Ovary (tissue), 9 donors: ENCODE results near the gene GLYR1. TPM values are rescaled to one million over a fixed set of nuclear protein-coding genes. Genes with fewer than 3 reads are reported as not detected.

Experiments
- DNase-seq, 5 donors: peaks; one replicate each; pipeline ENCODE4 v3.0.0-alpha.2; 2019 to 2020
- H3K27ac ChIP-seq, 2 donors: fragments of 200-600 bp; one replicate each; pipeline versions ENCODE4 v1.5.1 to v1.8.0; 2019 to 2022
- H3K27me3 ChIP-seq: fragments of 200-600 bp; one replicate; pipeline ENCODE4 v1.8.0; 2022
- H3K36me3 ChIP-seq: fragments of 200-600 bp; sonication (generic); one replicate; pipeline ENCODE4 v1.5.1; 2019
- H3K4me1 ChIP-seq: one replicate; pipeline ENCODE4 v1.8.1; 2013; ENCODE audit warnings: mild to moderate bottlenecking, moderate library complexity; ENCODE audit not compliant: insufficient read depth
- H3K4me3 ChIP-seq: fragments of 200-600 bp; sonication (generic); one replicate; pipeline ENCODE4 v1.5.1; 2017
- H3K9me3 ChIP-seq, 2 donors: fragments of 200-600 bp in 1 of 2; sonication (generic) in 1 of 2; one replicate each; pipeline versions ENCODE4 v1.5.1 to v1.8.1; 2013 to 2019; ENCODE audit warnings: mild to moderate bottlenecking in 1 of 2, moderate library complexity in 1 of 2
- CTCF ChIP-seq, 3 donors: fragments of 450-650 bp in 2 of 3; fragments of 200-600 bp in 1 of 3; IDR thresholded peaks; one replicate each; pipeline versions ENCODE4 v1.5.1 to v1.8.0; 2016 to 2022; ENCODE audit warnings: antibody characterized with exemption in 3 of 3, mild to moderate bottlenecking in 1 of 3
- EP300 ChIP-seq: sonication (generic); formaldehyde crosslinking; IDR thresholded peaks from one replicate; pipeline ENCODE4 v1.6.1; 2017; ENCODE audit warnings: antibody characterized with exemption
- POLR2A ChIP-seq: fragments of 450-650 bp; IDR thresholded peaks from one replicate; pipeline ENCODE4 v1.6.1; 2017; ENCODE audit warnings: antibody characterized with exemption, mild to moderate bottlenecking, moderate library complexity
- WGBS, 3 donors: extraction: QIAGEN DNeasy Blood & Tissue Kit in 1 of 3; methylation state at CpG; one replicate each; pipeline versions ENCODE4 v1.1.5 to v1.1.7; 2013 to 2017; 5-methylcytosine and 5-hydroxymethylcytosine counted together
- intact Hi-C, 4 donors: fragments of 100-400 bp; cut with DNase I; formaldehyde crosslinking; loops; one replicate each; pipeline versions ENCODE4 v1.11.0 to v1.15.1; 2022 to 2023
- polyA plus RNA-seq, 2 donors: library from polyadenylated mRNA; stranded (reverse); fragments of 200-250 nt in 1 of 2; fragments of 350-450 nt in 1 of 2; fragmentation: Illumina TruSeq in 1 of 2; extraction: RNeasy Lipid Tissue Mini Kit (QIAGEN cat#74804) in 1 of 2; gene quantifications; one replicate each; pipeline ENCODE4 v1.2.3, GENCODE V29; 2013 to 2014
- total RNA-seq, 7 donors: library from RNA; depleted of rRNA in 2 of 7; stranded (reverse); fragments of >200 nt in 2 of 7; fragmentation: NEBNext Ultra II Directional in 3 of 7; extraction: Animal tissue kit (Norgen Biotek cat#: 25700) in 3 of 7; gene quantifications; one replicate each; pipeline versions ENCODE4 v1.1.0 to v1.2.4, GENCODE V29; 2016 to 2023
- donor health status: DM: no; HTN: no; CAD: no; lungs with moderate emphysema.
- donor health status: DM: no; HTN: no; CAD: no.
- donor health status: Bipolar disorder and iron deficiency.
- donor health status: DM: yes; HTN: yes; CAD: no.
- donor health status: DM: no; HTN: no; CAD: no.
- donor health status: DM: yes; HTN: yes; CAD: no.

The GLYR1 gene
- total and polyA plus RNA-seq, 9 donors = 30.3 to 79.5 (median 69.7) TPM

- no peaks in the 10 kb centered on the region for H3K27me3 ChIP-seq
- DNase-seq = no peak
- no peaks in the 10 kb centered on the region for H3K36me3 ChIP-seq
- no peak overlapping the region for H3K4me3 ChIP-seq
- no peak overlapping the region for H3K27ac ChIP-seq
- intact Hi-C loops = no loop called here
- TF ChIP-seq POLR2A = no peak
- no peak for TF ChIP-seq CTCF (IDR thresholded peaks at IDR 0.05)
- TF ChIP-seq EP300 = no peak
- no peaks in the 10 kb centered on the region for H3K4me1 ChIP-seq
- no peaks in the 10 kb centered on the region for H3K9me3 ChIP-seq
- 92 to 93% (median 93%) methylated on average over 21 of the region's 21 CpGs for WGBS, 3 donors
Measured at GRCh38 chr16:4870138-4870671, 23.1 kb upstream of the GLYR1 start.

- no peak for DNase-seq
Measured at GRCh38 chr16:4869147-4869805, 22.2 kb upstream of the GLYR1 start.

GRCh38 chr16:4868535-4868934 lies 21.4 kb upstream of the GLYR1 start:
- TF ChIP-seq CTCF (IDR thresholded peaks at IDR 0.05) = no peak
- TF ChIP-seq POLR2A = no peak
- no peak for TF ChIP-seq EP300
- Histone ChIP-seq H3K4me1 (no peaks in the 10 kb centered on the region), H3K4me3 (no peak overlapping the region), H3K27me3 (no peaks in the 10 kb centered on the region), H3K9me3 (no peaks in the 10 kb centered on the region), H3K36me3 (no peaks in the 10 kb centered on the region), H3K27ac (no peak overlapping the region)
- DNase-seq = no peak
- intact Hi-C loops = no loop called here
- WGBS, 3 donors = 91 to 95% (median 91%) methylated on average over 7 of the region's 7 CpGs

More at GRCh38 chr16:4869147-4869805, 22.2 kb upstream of the GLYR1 start:
- no peak overlapping the region for H3K27ac ChIP-seq
- no peak overlapping the region for H3K4me3 ChIP-seq
- no peak for TF ChIP-seq CTCF (IDR thresholded peaks at IDR 0.05)
- no peaks in the 10 kb centered on the region for H3K9me3 ChIP-seq
- 83 to 87% (median 86%) methylated on average over 13 of the region's 13 CpGs for WGBS, 3 donors
- no peaks in the 10 kb centered on the region for H3K36me3 ChIP-seq
- intact Hi-C loops = no loop called here
- no peaks in the 10 kb centered on the region for H3K27me3 ChIP-seq
- no peaks in the 10 kb centered on the region for H3K4me1 ChIP-seq

GRCh38 chr16:4868026-4868425 lies 20.9 kb upstream of the GLYR1 start:
- Histone ChIP-seq H3K27ac (no peak overlapping the region), H3K36me3 (no peaks in the 10 kb centered on the region), H3K27me3 (no peaks in the 10 kb centered on the region), H3K4me1 (no peaks in the 10 kb centered on the region), H3K4me3 (no peak overlapping the region), H3K9me3 (no peaks in the 10 kb centered on the region)
- 93 to 96% (median 93%) methylated on average over 5 of the region's 5 CpGs for WGBS, 3 donors
- intact Hi-C loops = no loop called here
- DNase-seq = no peak
- TF ChIP-seq EP300 (no peak), CTCF (IDR thresholded peaks at IDR 0.05) (no peak), POLR2A (no peak)
